ENCODE results near the gene HCK. TPM values are rescaled to one million over a fixed set of nuclear protein-coding genes. Genes with fewer than 3 reads are reported as not detected.

HCK gene
- total RNA-seq, 1 experiment from 2014 or later: not detected

DNA sequence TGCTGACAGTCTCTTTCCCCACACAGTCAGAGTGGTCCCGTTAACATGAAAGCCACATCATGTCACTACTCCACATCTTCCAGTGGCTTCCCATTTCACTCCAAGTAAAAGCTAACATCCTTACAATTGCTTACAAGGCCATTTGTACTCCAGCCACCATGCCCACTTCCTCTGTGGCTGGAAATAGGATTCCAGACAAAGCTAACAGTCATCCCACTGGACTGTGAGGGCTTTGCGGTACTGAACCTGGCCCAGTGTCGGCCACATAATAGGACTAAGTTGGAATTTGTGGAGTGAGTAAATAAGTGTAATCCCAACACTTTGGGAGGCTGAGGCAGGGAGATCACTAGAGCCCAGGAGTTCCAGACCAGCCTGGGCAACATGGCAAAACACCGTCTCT is 31.0 kb upstream of the HCK start:
- ChIA-PET CTCF (no interaction called here), POLR2A (ENCODE audit: unreplicated experiment) (interaction anchor here (0.6 kb wide), 1 partner anchor 43 kb away, joined by 4 read pairs; no protein-coding TSS in a partner anchor)
- H4K20me1 ChIP-seq (ENCODE audit: insufficient read depth): no peaks in the 10 kb centered on the region
- 0 out of 2 replicates have a peak, but pooled peaks cover 4% of the 10 kb centered on the region for H3K4me1 ChIP-seq (replicated peaks; ENCODE audit: insufficient read depth)
- peaks cover 84% of the 10 kb centered on the region for H3K27me3 ChIP-seq (ENCODE audit: insufficient read depth, low read depth)
- no peaks in the 10 kb centered on the region for H3K79me2 ChIP-seq (ENCODE audit: low read depth)
- BruUV-seq (replicated peaks): no TSS peak
- H3K9me3 ChIP-seq (ENCODE audit: insufficient read depth, low read depth): no peaks in the 10 kb centered on the region
- intact Hi-C loops (cut with micrococcal nuclease; ENCODE audit: unreplicated experiment): no loop called here
- TF ChIP-seq, protein P1, sequence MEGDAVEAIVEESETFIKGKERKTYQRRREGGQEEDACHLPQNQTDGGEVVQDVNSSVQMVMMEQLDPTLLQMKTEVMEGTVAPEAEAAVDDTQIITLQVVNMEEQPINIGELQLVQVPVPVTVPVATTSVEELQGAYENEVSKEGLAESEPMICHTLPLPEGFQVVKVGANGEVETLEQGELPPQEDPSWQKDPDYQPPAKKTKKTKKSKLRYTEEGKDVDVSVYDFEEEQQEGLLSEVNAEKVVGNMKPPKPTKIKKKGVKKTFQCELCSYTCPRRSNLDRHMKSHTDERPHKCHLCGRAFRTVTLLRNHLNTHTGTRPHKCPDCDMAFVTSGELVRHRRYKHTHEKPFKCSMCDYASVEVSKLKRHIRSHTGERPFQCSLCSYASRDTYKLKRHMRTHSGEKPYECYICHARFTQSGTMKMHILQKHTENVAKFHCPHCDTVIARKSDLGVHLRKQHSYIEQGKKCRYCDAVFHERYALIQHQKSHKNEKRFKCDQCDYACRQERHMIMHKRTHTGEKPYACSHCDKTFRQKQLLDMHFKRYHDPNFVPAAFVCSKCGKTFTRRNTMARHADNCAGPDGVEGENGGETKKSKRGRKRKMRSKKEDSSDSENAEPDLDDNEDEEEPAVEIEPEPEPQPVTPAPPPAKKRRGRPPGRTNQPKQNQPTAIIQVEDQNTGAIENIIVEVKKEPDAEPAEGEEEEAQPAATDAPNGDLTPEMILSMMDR (conservative IDR thresholded peaks at IDR 0.05): no peak
- no peak for TF ChIP-seq EZH2 (IDR thresholded peaks at IDR 0.05; ENCODE audit: low read depth)
- H2AFZ ChIP-seq: no peak overlapping the region
- no peaks in the 10 kb centered on the region for H3F3A ChIP-seq (ENCODE audit: insufficient read depth, low read depth)
- no peak overlapping the region for H3K27ac ChIP-seq
- no peak overlapping the region for H3K4me3 ChIP-seq
- H3K4me2 ChIP-seq: no peak overlapping the region
- H3K9me2 ChIP-seq (ENCODE audit: insufficient read depth): no peaks in the 10 kb centered on the region
- no peak for DNase-seq
- no peaks in the 10 kb centered on the region for H3K36me3 ChIP-seq (ENCODE audit: low read depth)

DNA sequence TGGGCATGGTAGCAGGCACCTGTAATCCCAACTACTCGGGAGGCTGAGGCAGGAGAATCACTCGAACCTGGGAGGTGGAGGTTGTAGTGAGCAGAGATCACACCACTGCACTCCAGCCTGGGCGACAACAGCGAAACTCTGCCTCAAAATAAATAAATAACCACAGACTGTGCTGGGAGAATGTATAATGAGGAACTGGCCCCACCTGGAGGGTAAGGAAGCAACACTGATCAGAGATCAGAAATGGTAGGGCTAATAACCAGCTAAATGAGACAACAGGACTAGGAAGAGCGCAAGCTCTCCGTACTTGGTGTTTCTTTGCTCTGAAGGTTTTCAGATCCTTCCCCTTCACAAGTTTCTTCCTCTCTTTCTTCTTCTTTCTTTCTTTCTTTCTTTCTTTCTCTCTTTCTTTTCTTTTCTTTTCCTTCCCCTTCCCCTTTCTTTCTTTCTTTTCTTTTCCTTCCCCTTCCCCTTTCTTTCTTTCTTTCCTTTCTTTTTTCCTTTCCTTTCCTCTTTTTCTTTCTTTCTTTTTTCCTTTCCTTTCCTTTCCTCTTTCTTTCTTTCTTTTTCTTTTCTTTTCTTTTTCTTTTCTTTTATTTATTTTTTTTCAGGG is 27.3 kb upstream of the HCK start:
- no peaks in the 10 kb centered on the region for H3K36me3 ChIP-seq (ENCODE audit: low read depth)
- no peak for TF ChIP-seq EZH2 (IDR thresholded peaks at IDR 0.05; ENCODE audit: low read depth)
- no peak overlapping the region for H3K27ac ChIP-seq
- H3F3A ChIP-seq (ENCODE audit: insufficient read depth, low read depth): no peaks in the 10 kb centered on the region
- no peaks in the 10 kb centered on the region for H3K4me1 ChIP-seq (replicated peaks; ENCODE audit: insufficient read depth)
- peaks cover 67% of the 10 kb centered on the region for H3K27me3 ChIP-seq (ENCODE audit: insufficient read depth, low read depth)
- no TSS peak for BruUV-seq (replicated peaks)
- no peak overlapping the region for H3K4me2 ChIP-seq
- no peaks in the 10 kb centered on the region for H3K9me3 ChIP-seq (ENCODE audit: insufficient read depth, low read depth)
- no peak overlapping the region for H3K4me3 ChIP-seq
- intact Hi-C loops (cut with micrococcal nuclease; ENCODE audit: unreplicated experiment): no loop called here
- no peaks in the 10 kb centered on the region for H4K20me1 ChIP-seq (ENCODE audit: insufficient read depth)
- H3K79me2 ChIP-seq (ENCODE audit: low read depth): no peaks in the 10 kb centered on the region
- H3K9me2 ChIP-seq (ENCODE audit: insufficient read depth): no peaks in the 10 kb centered on the region
- no peak for DNase-seq
- H2AFZ ChIP-seq: no peak overlapping the region
- ChIA-PET POLR2A (ENCODE audit: unreplicated experiment) (no interaction called here), CTCF (no interaction called here)

DNA sequence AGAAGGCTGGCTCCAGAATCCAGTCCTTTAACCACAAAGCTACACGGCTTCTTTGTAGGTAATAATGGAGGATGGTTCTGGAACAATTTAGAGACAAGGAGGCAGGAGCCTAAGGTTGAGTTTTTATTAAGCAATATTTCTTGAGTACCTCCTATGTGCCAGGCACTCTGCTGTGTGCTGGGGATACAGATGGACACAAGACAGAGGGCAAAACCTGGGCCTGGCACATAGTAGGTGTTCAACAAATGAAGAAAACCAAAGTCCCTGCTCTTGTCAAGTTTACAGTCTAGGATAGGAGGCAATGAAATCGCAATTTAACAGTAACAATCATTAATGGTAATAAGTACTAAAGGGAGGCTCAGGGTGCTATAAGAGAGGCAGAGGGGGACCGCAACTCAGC is 24.4 kb upstream of the HCK start:
- ChIA-PET POLR2A (ENCODE audit: unreplicated experiment) (no interaction called here), CTCF (no interaction called here)
- no peak overlapping the region for H2AFZ ChIP-seq
- TF ChIP-seq, protein P1 (conservative IDR thresholded peaks at IDR 0.05): no peak
- H3K9me2 ChIP-seq (ENCODE audit: insufficient read depth): no peaks in the 10 kb centered on the region
- no peaks in the 10 kb centered on the region for H4K20me1 ChIP-seq (ENCODE audit: insufficient read depth)
- H3K27me3 ChIP-seq (ENCODE audit: insufficient read depth, low read depth): peaks cover 48% of the 10 kb centered on the region
- intact Hi-C loops (cut with micrococcal nuclease; ENCODE audit: unreplicated experiment): no loop called here
- H3K4me1 ChIP-seq (replicated peaks; ENCODE audit: insufficient read depth): no peaks in the 10 kb centered on the region
- H3K36me3 ChIP-seq (ENCODE audit: low read depth): no peaks in the 10 kb centered on the region
- no peak overlapping the region for H3K4me2 ChIP-seq
- no peak overlapping the region for H3K27ac ChIP-seq
- DNase-seq: no peak
- no peaks in the 10 kb centered on the region for H3F3A ChIP-seq (ENCODE audit: insufficient read depth, low read depth)
- BruUV-seq (replicated peaks): no TSS peak
- no peaks in the 10 kb centered on the region for H3K79me2 ChIP-seq (ENCODE audit: low read depth)
- no peak overlapping the region for H3K4me3 ChIP-seq
- no peaks in the 10 kb centered on the region for H3K9me3 ChIP-seq (ENCODE audit: insufficient read depth, low read depth)
